Measurements from ENCODE around the gene TANGO6. TPM values are rescaled to one million over a fixed set of nuclear protein-coding genes. Genes with fewer than 3 reads are reported as not detected.

TANGO6 gene
- total RNA-seq, 2 donors from 2014 or later, result 23.8 to 38.4 TPM

DNA sequence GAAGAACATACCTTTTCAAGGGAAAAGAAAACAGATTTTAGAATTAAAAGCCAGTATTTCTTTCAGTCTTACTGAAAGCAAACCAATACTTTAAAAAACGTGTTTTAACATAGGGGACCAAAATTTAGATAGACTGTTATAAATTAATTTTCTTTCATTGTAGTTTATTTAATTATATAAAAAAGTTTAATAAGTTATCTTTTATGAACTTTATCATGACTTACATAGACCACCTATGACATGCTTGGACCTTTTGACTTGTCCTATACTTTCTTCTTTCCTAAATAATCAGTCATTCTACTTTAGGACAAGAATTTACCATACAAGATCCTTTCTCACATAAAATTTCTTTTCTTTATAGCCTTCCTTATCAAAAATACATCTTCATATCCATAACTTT is 160.2 kb downstream of the TANGO6 start:
- peaks cover 13 to 36% of the 10 kb centered on the region in 2 donors for H3K36me3 Mint-ChIP-seq
- DNase-seq (ENCODE audit: low spot score in 2 of 2) (no peak), ATAC-seq (no peak)
- peaks cover 3 to 5% of the 10 kb centered on the region in 2 donors for H3K9me3 Mint-ChIP-seq
- no peak overlapping the region for H3K27ac Mint-ChIP-seq

DNA sequence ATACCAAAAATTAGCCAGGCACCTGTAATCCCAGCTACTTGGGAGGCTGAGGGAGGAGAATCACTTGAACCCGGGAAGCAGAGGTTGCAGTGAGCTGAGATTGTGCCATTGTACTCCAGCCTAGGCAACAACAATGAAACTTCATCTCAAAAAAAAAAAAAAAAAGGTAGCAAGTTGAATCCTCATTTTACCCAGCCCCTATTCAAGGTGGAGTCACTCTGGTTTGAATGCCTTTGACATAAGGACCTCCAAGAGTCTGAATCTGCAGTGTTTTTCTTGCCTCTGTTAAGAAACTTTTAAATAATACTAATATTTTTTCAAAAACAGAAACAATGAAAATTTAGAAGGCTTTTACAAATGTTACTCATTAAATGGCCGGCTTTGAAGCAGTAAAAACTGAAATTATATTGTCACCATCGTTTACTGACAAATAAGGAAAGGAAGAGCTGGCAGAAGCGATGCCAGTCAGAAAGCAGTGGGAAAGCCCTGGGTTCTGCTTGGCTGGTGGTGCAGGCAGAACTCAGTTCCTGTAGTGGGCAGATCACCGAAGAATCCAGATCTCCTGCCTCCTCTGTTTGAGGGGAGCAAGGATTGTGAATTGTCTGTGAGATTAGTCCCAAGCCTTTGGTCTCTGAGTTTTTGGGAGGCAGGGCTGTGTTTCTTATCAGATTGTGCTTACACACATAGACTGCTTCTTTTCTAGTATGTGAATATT is 162.5 kb downstream of the TANGO6 start:
- ATAC-seq, result no peak
- peaks cover 13 to 36% of the 10 kb centered on the region in 2 donors for H3K36me3 Mint-ChIP-seq
- peaks cover 3 to 5% of the 10 kb centered on the region in 2 donors for H3K9me3 Mint-ChIP-seq

GRCh38 chr16:69012906-69013305 is 169.6 kb downstream of the TANGO6 start:
- Mint-ChIP-seq H3K27ac (no peak overlapping the region), H3K9me3 (no peaks in the 10 kb centered on the region), H3K36me3 (no peaks in the 10 kb centered on the region)
- ATAC-seq, result no peak
- DNase-seq (ENCODE audit: low spot score in 2 of 2), result no peak

More for the DNA sequence above, 162.5 kb downstream of the TANGO6 start:
- DNase-seq (ENCODE audit: low spot score in 2 of 2), result no peak
- H3K27ac Mint-ChIP-seq, result no peak overlapping the region

- no peak overlapping the region for H3K27ac Mint-ChIP-seq
- no peaks in the 10 kb centered on the region for H3K36me3 Mint-ChIP-seq
- no peaks in the 10 kb centered on the region for H3K9me3 Mint-ChIP-seq
- ATAC-seq (no peak), DNase-seq (ENCODE audit: low spot score in 2 of 2) (no peak)
Observed at GRCh38 chr16:69013991-69014390, 170.7 kb downstream of the TANGO6 start.

DNA sequence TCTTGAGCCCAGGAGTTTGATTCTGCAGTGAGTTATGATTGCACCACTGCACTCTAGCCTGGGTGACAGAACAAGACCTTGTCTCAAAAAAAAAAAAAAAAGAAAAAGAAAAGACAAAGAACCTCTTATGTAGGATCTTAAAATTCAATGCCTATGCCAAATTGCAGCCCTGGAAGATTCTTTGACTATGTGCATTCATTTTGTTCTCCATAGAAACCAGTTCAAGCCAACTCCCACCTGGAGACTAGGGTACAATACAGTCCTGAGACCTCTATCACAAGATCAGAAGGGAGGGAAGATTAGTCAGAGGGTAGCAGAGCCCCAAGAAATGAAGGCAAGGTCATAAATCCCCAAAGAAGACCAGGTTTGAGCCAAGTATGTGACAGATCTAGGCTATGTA is 171.5 kb downstream of the TANGO6 start:
- ATAC-seq, result no peak

DNA sequence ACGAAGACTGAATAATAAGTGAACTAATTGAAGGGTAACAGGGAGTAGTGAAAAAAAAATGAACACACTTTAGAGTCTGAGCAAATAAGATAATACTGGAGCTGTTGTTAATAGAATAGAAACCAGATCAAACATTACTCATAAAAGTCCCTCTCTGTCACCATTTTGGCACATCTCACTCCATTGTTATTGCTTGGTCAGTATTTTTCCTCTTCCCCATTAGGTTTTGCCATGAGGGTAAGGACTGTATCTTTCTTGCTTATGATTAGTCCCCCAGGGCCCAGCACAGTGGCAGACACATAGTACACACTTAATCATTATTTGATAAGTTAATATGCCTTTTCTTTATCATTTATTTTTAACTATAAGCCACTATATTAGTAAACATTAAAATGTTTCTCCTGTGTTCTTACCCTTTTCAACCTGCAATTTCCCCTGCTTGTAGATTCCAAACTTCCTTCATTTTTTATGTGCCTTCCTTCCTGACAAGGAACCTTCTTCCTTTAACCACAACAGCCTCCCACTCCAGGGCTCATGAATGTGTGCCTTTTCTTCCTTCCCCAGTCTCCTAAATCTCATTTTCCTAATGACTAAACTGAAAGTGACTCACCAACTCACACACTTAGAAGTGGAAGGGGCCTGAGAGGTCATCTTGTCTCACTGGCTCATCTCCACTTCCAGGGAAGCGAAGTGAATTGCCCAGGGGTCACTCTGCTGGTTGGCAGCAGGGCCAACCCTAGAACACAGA is 173.9 kb downstream of the TANGO6 start:
- H3K9me3 Mint-ChIP-seq, result no peaks in the 10 kb centered on the region
- peak overlapping the region in 1 of 2 donors; percentile 50 for H3K27ac Mint-ChIP-seq
- ATAC-seq, result peak; percentile 51 to 85
- DNase-seq (ENCODE audit: low spot score in 2 of 2), result no peak
- no peaks in the 10 kb centered on the region for H3K36me3 Mint-ChIP-seq

More for the DNA sequence above, 171.5 kb downstream of the TANGO6 start:
- no peak overlapping the region for H3K27ac Mint-ChIP-seq
- no peaks in the 10 kb centered on the region for H3K9me3 Mint-ChIP-seq
- no peaks in the 10 kb centered on the region for H3K36me3 Mint-ChIP-seq
- no peak for DNase-seq (ENCODE audit: low spot score in 2 of 2)

DNA sequence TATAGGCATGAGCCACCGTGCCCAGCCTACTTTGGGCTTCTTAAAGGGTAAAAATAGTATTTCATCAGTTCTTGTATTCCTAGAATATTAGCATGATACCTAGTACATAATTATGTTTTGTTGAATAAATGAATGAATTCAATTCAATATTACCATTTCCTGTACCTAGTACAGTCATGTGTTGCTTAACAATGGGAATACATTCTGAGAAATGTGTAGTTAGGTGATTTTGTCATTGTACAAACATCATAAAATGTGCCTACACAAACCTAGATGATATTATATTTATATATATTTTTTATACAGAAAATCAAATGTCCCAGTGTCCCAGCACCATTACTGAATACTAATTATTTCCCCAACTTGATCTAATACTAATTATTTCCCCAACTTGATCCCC is 176.5 kb downstream of the TANGO6 start:
- no peaks in the 10 kb centered on the region for H3K36me3 Mint-ChIP-seq
- no peak for ATAC-seq
- DNase-seq (ENCODE audit: low spot score in 2 of 2), result no peak
- H3K9me3 Mint-ChIP-seq, result no peaks in the 10 kb centered on the region
- H3K27ac Mint-ChIP-seq, result no peak overlapping the region

GRCh38 chr16:69029121-69029520 is 185.8 kb downstream of the TANGO6 start:
- Mint-ChIP-seq H3K9me3 (no peaks in the 10 kb centered on the region), H3K27ac (no peak overlapping the region), H3K36me3 (no peaks in the 10 kb centered on the region)
- ATAC-seq, result no peak
- no peak for DNase-seq (ENCODE audit: low spot score in 2 of 2)

- ATAC-seq (no peak), DNase-seq (ENCODE audit: low spot score in 2 of 2) (no peak)
- Mint-ChIP-seq H3K27ac (no peak overlapping the region), H3K9me3 (no peaks in the 10 kb centered on the region), H3K36me3 (no peaks in the 10 kb centered on the region)
Observed at GRCh38 chr16:69031877-69032301, 188.6 kb downstream of the TANGO6 start.

DNA sequence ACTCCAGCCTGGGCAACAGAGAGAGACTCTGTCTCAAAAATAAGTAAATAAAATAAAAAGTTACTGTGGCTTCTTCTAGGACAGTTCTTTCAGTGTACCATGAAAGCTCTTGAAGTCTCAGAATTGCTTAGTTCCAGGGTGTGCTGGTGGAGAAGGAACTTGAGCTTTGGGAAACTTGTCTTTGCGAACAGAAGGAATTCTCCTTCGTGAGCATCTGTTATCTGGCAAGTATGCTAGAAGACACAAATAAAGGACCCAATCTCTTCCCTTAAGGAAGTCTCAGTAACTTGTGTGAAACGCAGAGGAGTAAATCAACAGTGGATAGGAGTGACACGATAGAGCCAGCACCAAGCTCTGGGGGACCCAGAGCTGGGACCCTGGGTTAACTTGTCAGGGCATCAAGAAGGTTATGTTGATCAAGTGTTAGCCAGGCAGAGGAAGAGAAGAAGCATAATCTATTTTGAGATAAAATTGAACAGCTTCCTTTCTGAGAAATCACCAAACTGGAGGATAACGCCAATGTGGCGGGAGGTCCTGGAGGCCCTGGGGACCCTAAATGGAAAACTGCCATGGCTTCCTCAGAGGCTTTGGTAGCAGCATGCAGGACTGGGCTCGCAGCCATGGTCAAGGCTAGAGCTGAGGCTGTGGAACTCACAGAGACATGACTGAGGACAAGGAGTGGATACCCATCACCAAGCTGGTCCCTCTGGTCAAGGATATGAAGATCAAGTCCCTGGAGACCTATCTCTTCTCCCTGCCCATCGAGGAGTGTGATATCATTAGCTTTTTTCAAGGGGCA is 190.0 kb downstream of the TANGO6 start:
- H3K27ac Mint-ChIP-seq, result peak overlapping the region in 1 of 2 donors; percentile 16
- ATAC-seq (no peak), DNase-seq (ENCODE audit: low spot score in 2 of 2) (no peak)
- H3K36me3 Mint-ChIP-seq, result no peaks in the 10 kb centered on the region
- no peaks in the 10 kb centered on the region for H3K9me3 Mint-ChIP-seq

DNA sequence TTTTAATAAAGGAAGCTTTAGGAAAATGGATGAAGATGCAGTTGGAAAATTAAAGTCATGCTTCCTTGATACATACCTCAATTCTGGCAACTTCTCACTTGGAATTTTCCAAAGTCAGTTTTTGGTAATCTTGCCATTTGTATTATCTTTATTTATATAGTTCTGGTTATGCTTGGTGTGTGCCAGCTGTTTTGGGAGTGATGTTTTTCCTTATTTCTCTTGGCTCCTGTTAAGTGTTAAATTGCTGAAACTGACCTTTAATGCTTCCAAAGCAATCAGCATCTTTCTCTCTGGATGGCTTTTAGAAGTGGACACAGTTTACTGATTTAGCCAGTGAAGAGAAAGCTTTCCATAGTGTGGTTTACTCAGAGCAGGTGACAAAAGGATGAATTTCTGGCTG is 192.0 kb downstream of the TANGO6 start:
- Mint-ChIP-seq H3K36me3 (peaks cover 7 to 8% of the 10 kb centered on the region in 2 donors), H3K27ac (no peak overlapping the region), H3K9me3 (no peaks in the 10 kb centered on the region)
- ATAC-seq, result no peak
- no peak for DNase-seq (ENCODE audit: low spot score in 2 of 2)

DNA sequence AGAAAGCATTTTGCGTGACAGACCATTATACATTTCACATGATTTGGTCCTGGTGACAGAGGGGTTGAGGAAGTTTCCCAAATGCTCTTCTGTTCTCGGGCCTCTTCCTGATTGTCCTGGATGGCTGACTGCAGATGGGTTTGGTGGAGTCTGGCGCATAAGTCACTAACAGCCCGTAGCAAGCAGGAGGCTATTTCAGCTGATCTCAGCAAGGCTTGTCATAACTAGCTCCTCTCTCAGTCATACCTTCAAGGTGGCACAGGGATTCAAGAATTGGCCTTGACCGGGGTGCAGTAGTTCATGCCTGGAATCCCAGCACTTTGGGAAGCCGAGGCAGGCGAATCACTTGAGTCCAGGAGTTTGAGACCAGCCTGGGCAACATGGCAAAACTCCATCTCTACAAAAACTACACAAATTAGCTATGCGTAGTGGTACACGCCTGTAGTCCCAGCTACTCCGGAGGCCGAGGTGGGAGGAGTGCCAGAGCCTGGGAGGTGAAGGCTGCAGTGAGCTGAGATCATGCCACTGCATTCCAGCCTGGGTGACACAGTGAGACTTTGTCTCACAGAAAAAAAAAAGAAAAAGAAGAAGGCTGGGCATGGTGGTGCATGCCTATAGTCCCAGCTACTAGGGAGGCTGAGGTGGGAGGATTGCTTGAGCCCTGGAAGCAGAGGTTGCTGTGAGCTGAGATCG is 193.2 kb downstream of the TANGO6 start:
- peak overlapping the region in 1 of 2 donors; percentile 23 for H3K27ac Mint-ChIP-seq
- peaks cover 13% of the 10 kb centered on the region in 2 donors for H3K36me3 Mint-ChIP-seq
- no peaks in the 10 kb centered on the region for H3K9me3 Mint-ChIP-seq
- ATAC-seq (no peak), DNase-seq (ENCODE audit: low spot score in 2 of 2) (no peak)

GRCh38 chr16:69037373-69038160 is 194.2 kb downstream of the TANGO6 start:
- peaks cover 21 to 23% of the 10 kb centered on the region in 2 donors for H3K36me3 Mint-ChIP-seq
- H3K27ac Mint-ChIP-seq, result no peak overlapping the region
- no peaks in the 10 kb centered on the region for H3K9me3 Mint-ChIP-seq
- DNase-seq (ENCODE audit: low spot score in 2 of 2), result no peak
- ATAC-seq, result no peak

GRCh38 chr16:69039333-69039941 is 196.1 kb downstream of the TANGO6 start:
- DNase-seq (ENCODE audit: low spot score in 2 of 2), result no peak
- no peak for ATAC-seq
- Mint-ChIP-seq H3K36me3 (peaks cover 21 to 26% of the 10 kb centered on the region in 2 donors), H3K27ac (no peak overlapping the region), H3K9me3 (no peaks in the 10 kb centered on the region)

DNA sequence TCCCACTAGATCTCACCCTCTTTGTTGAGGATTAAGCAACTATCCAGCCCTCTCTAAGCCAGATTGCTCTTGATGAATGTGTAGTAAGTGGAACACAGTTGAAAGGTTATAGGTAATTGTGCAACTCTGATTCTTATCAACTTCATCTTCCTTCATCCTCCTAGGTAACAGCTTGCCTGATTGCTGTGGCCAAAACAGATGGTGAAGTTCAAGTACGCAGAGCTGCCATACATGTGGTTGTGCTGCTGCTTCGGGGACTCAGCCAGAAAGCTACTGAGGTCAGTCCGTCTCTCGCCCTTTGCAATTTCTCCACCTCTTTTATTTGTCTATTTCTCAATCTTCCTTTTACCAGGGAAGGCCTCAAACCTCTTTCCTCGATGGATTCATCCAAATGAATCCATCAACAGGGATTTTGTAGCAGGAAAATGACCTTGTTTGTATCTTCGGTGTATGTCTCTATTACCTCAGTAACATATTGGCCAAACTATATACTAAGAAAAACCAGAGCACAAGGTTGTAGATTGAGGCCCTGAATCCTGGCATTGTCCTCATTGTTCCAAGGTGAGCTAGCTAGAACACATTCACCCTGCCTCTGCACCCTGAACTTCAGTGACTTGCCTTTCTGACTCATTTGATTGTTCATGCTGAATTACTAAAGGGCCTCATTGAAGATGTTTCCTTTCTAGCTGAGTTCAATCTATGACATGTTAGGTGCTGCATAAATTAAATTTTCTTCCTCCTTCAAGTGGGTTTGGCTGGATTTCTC is 197.0 kb downstream of the TANGO6 start:
- peaks cover 21 to 26% of the 10 kb centered on the region in 2 donors for H3K36me3 Mint-ChIP-seq
- no peak overlapping the region for H3K27ac Mint-ChIP-seq
- ATAC-seq, result no peak
- no peak for DNase-seq (ENCODE audit: low spot score in 2 of 2)
- no peaks in the 10 kb centered on the region for H3K9me3 Mint-ChIP-seq

Measured in activated naive CD4-positive, alpha-beta T cell treated with anti-CD3 and anti-CD28 coated beads, Interleukin-2, amount 50 U/mL, for 72 hours (primary cell).